ENCODE results near the gene HS3ST3A1. TPM values are rescaled to one million over a fixed set of nuclear protein-coding genes. Genes with fewer than 3 reads are reported as not detected.

HS3ST3A1 gene
- total RNA-seq, 1 donor from 2014 or later: not detected

DNA sequence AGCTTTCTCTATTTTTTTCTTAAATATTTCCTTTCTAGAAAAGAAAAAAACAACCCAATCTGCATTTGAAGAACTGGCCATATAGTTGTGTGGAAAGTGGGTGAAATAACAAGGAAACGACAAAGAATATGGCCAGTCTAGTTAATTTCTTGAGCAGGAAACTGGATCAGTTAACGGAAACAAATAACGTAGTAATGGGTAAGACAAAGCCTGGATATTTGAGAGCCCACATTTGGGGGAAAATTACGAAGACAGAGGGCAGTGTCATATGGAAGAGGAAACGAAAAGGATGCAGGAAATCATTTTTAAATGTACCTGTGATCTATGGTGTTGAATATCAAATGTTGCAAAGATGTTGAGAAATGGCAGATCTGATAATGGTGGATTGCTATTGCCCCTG lies 78.6 kb downstream of the HS3ST3A1 start:
- Mint-ChIP-seq H3K36me3 (ENCODE audit: low read depth) (no peaks in the 10 kb centered on the region), H3K27me3 (no peaks in the 10 kb centered on the region), H3K4me1 (no peaks in the 10 kb centered on the region), H3K4me3 (no peak overlapping the region), H3K9me3 (no peaks in the 10 kb centered on the region), H3K27ac (no peak overlapping the region)
- ChIA-PET CTCF (no interaction called here), POLR2A (no interaction called here)
- TF ChIP-seq, protein P1, sequence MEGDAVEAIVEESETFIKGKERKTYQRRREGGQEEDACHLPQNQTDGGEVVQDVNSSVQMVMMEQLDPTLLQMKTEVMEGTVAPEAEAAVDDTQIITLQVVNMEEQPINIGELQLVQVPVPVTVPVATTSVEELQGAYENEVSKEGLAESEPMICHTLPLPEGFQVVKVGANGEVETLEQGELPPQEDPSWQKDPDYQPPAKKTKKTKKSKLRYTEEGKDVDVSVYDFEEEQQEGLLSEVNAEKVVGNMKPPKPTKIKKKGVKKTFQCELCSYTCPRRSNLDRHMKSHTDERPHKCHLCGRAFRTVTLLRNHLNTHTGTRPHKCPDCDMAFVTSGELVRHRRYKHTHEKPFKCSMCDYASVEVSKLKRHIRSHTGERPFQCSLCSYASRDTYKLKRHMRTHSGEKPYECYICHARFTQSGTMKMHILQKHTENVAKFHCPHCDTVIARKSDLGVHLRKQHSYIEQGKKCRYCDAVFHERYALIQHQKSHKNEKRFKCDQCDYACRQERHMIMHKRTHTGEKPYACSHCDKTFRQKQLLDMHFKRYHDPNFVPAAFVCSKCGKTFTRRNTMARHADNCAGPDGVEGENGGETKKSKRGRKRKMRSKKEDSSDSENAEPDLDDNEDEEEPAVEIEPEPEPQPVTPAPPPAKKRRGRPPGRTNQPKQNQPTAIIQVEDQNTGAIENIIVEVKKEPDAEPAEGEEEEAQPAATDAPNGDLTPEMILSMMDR (IDR thresholded peaks at IDR 0.05): no peak
- intact Hi-C loops (cut with micrococcal nuclease): no loop called here
- no peak for ATAC-seq (ENCODE audit: low read depth)
- DNase-seq: no peak

DNA sequence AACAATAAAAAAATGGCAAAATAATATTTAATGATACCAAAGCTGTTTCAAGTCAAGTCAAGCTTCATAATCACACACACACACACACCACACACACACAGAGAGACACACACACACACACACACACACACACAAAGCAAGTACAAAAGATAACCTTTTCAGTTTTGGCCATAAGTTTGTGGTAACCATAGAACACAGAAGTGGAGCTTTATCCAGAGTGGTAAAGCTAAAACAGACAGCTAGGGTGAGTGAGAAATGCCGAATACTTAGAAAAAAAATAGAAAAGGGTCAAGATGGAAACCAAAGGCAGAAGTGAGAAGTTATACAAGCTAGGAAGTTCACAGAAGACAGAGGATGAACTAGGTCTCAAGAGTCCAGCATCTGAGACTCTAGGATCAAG lies 79.0 kb downstream of the HS3ST3A1 start:
- no peaks in the 10 kb centered on the region for H3K27me3 Mint-ChIP-seq
- H3K4me1 Mint-ChIP-seq: no peaks in the 10 kb centered on the region
- no peaks in the 10 kb centered on the region for H3K9me3 Mint-ChIP-seq
- no peak overlapping the region for H3K4me3 Mint-ChIP-seq
- no peak overlapping the region for H3K27ac Mint-ChIP-seq
- no peaks in the 10 kb centered on the region for H3K36me3 Mint-ChIP-seq (ENCODE audit: low read depth)
- TF ChIP-seq, protein P1 (IDR thresholded peaks at IDR 0.05): no peak
- POLR2A ChIA-PET: no interaction called here
- intact Hi-C loops (cut with micrococcal nuclease): no loop called here
- no peak for DNase-seq
- CTCF ChIA-PET: no interaction called here
- ATAC-seq (ENCODE audit: low read depth): no peak

DNA sequence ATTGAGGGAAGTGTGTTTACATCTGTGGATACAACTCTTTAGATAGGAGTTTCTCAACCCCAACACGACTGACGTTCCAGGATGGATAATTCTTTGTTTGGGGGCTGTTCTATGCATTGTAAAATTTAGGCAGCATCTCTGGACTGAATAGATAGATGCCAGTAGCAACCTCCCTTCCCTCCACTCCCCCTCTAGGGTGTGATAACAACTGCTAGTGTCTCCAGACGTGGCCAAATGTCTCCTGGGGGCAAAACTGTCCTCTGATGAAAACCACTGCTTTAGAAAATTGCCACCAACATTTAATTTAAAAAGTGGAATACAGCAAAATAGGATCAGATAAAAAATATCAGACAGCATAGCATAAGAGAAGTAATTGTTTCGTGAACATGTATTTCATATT lies 79.9 kb downstream of the HS3ST3A1 start:
- TF ChIP-seq, protein P1 (IDR thresholded peaks at IDR 0.05): no peak
- Mint-ChIP-seq H3K4me3 (no peak overlapping the region), H3K9me3 (no peaks in the 10 kb centered on the region), H3K4me1 (no peaks in the 10 kb centered on the region), H3K27me3 (no peaks in the 10 kb centered on the region), H3K36me3 (ENCODE audit: low read depth) (no peaks in the 10 kb centered on the region), H3K27ac (no peak overlapping the region)
- POLR2A ChIA-PET: no interaction called here
- intact Hi-C loops (cut with micrococcal nuclease): no loop called here
- DNase-seq (no peak), ATAC-seq (ENCODE audit: low read depth) (no peak)
- CTCF ChIA-PET: no interaction called here

DNA sequence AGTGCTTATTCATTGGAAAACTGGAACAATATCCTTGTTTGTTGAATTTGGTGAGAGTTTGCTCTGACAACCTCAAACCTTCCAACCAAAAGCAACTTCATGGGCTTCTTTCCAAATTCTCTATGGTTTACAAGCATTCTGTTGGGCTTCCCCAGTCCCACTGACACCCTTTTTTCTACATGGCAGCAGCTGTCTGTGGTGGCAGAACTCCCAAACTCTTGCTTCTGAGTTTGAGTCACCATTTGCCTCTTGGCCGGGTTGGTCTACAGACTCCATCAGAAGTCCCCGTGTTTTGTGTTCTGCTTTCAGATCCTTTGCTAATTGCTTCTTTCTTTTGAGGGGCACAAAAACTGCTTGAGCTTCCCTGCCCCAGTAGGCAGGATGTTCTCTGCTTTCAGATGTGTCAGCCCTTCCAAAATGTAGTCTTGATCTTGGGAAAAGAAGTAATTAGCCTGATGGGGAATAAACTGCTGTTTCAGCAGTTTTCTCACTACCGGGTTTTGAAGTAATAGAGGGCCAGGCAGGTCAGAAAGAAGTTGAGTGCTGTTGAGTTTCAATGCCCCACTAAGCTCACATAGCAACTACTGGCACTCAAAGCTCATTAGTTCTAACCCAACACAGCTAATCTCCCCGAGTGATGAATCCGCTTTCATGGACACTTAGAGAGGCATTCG lies 80.7 kb downstream of the HS3ST3A1 start:
- intact Hi-C loops (cut with micrococcal nuclease): no loop called here
- CTCF ChIA-PET: no interaction called here
- ATAC-seq (ENCODE audit: low read depth) (no peak), DNase-seq (no peak)
- no peaks in the 10 kb centered on the region for H3K9me3 Mint-ChIP-seq
- no peaks in the 10 kb centered on the region for H3K36me3 Mint-ChIP-seq (ENCODE audit: low read depth)
- H3K4me3 Mint-ChIP-seq: no peak overlapping the region
- POLR2A ChIA-PET: no interaction called here
- no peak overlapping the region for H3K27ac Mint-ChIP-seq
- H3K27me3 Mint-ChIP-seq: no peaks in the 10 kb centered on the region
- TF ChIP-seq, protein P1 (IDR thresholded peaks at IDR 0.05): no peak
- no peaks in the 10 kb centered on the region for H3K4me1 Mint-ChIP-seq

DNA sequence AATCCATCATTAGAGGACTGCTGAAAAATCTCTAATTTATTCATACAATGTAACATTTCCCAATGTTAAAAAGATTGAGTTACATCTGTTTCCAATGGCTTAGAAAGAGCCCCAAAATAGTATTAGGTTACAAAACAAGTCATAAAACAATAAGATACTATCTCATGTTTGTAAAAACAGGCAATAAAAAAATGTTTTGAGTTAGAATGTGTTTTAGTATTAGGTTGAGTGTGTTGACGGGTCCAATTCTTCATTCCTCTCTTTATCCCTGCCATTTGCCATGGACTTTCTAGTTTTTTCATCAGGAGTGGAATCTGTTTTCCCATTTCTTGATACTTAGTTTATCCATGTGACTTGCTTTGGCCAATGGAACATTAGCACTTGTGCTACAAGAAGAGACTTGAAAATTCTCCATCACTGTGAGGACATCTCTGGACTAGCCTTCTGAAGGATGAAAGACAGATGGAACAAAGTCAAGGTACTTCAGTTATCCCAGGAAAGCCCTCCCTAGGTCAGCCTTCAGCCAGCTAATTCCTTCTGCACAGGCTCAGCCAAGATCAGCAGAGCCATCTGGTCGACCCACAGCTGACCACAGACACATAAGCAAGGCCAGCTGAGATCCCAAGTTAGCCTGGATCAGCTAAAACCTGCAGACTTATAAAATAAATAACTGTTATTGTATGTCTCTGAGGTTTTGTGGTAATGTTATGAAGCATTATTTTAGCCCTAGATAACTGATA lies 83.3 kb downstream of the HS3ST3A1 start:
- ChIA-PET POLR2A (no interaction called here), CTCF (no interaction called here)
- TF ChIP-seq, protein P1 (IDR thresholded peaks at IDR 0.05): no peak
- Mint-ChIP-seq H3K27ac (no peak overlapping the region), H3K27me3 (no peaks in the 10 kb centered on the region), H3K9me3 (no peaks in the 10 kb centered on the region), H3K36me3 (ENCODE audit: low read depth) (no peaks in the 10 kb centered on the region), H3K4me3 (no peak overlapping the region), H3K4me1 (no peaks in the 10 kb centered on the region)
- DNase-seq (no peak), ATAC-seq (ENCODE audit: low read depth) (no peak)
- intact Hi-C loops (cut with micrococcal nuclease): no loop called here

Data from activated B cell treated with CpG ODN at 0.5 μM for 24 hours (primary cell).